Heart left ventricle (tissue), 16 donors: ENCODE measurements around the gene EXD3. TPM values are rescaled to one million over a fixed set of nuclear protein-coding genes. Genes with fewer than 3 reads are reported as not detected.

Experiments
- ATAC-seq, 4 donors: fragments of 200-7000 bp; cut with Tn5 transposase; one replicate each; pipeline ENCODE4 v1.9.1; 2020 to 2022; ENCODE audit warnings: moderate library complexity in 4 of 4, mild to moderate bottlenecking in 3 of 4, moderate number of reproducible peaks in 1 of 4
- DNase-seq, 5 donors: peaks; one replicate each; pipeline ENCODE4 v3.0.0-alpha.2; 2020
- H3K27ac ChIP-seq, 12 donors: fragments of 200-600 bp; sonication (generic) in 4 of 12; one replicate each; pipeline versions ENCODE4 v1.5.0 to v1.8.0; 2016 to 2022; ENCODE audit warnings: mild to moderate bottlenecking in 2 of 12
- H3K27me3 ChIP-seq, 9 donors: fragments of 200-600 bp; sonication (generic) in 2 of 9; one replicate each; pipeline versions ENCODE4 v1.5.1 to v1.8.0; 2016 to 2022; ENCODE audit warnings: mild to moderate bottlenecking in 3 of 9
- H3K36me3 ChIP-seq, 9 donors: fragments of 200-600 bp; sonication (generic) in 2 of 9; one replicate each; pipeline versions ENCODE4 v1.5.0 to v1.8.0; 2018 to 2022; ENCODE audit warnings: mild to moderate bottlenecking in 2 of 9
- H3K4me1 ChIP-seq, 12 donors: fragments of 200-600 bp; sonication (generic) in 4 of 12; one replicate each; pipeline versions ENCODE4 v1.5.0 to v1.8.0; 2016 to 2022; ENCODE audit warnings: mild to moderate bottlenecking in 3 of 12
- H3K4me3 ChIP-seq, 12 donors: fragments of 200-600 bp; sonication (generic) in 4 of 12; one replicate each; pipeline versions ENCODE4 v1.5.0 to v1.8.0; 2017 to 2022; ENCODE audit warnings: mild to moderate bottlenecking in 9 of 12, moderate library complexity in 4 of 12
- H3K9me3 ChIP-seq, 12 donors: fragments of 200-600 bp; sonication (generic) in 4 of 12; one replicate each; pipeline versions ENCODE4 v1.5.0 to v1.8.0; 2016 to 2022; ENCODE audit warnings: mild to moderate bottlenecking in 1 of 12
- CTCF ChIP-seq, 12 donors: fragments of 200-600 bp; sonication (generic) in 4 of 12; IDR thresholded peaks; one replicate each; pipeline versions ENCODE4 v1.5.0 to v1.8.0; 2018 to 2022; ENCODE audit warnings: antibody characterized with exemption in 12 of 12, mild to moderate bottlenecking in 5 of 12
- POLR2A ChIP-seq, 2 donors: fragments of 450-650 bp; IDR thresholded peaks; one replicate each; pipeline ENCODE4 v1.6.1; 2017; ENCODE audit warnings: antibody characterized with exemption in 2 of 2, mild to moderate bottlenecking in 2 of 2, moderate library complexity in 2 of 2
- WGBS, 4 donors: extraction: QIAGEN DNeasy Blood & Tissue Kit in 2 of 4; methylation state at CpG; one replicate each; pipeline versions ENCODE4 v1.1.5 to v1.1.7; 2013 to 2018; 5-methylcytosine and 5-hydroxymethylcytosine counted together
- intact Hi-C, 10 donors: fragments of 100-400 bp; cut with DNase I; formaldehyde crosslinking; loops; one replicate each; pipeline versions ENCODE4 v1.11.1 to v1.14.2; 2022
- polyA plus RNA-seq, 2 donors: library from polyadenylated mRNA; stranded (reverse); fragments of 200-250 nt; gene quantifications; one replicate each; pipeline ENCODE4 v1.2.3, GENCODE V29; 2013
- total RNA-seq, 9 donors: library from RNA; depleted of rRNA in 2 of 9; stranded (reverse); fragments of >200 nt in 2 of 9; fragmentation: NEBNext Ultra II Directional in 3 of 9; extraction: Animal tissue kit (Norgen Biotek cat#: 25700) in 3 of 9; gene quantifications; one replicate each; pipeline versions ENCODE4 v1.1.0 to v1.2.4, GENCODE V29; 2016 to 2023
- donor health status: ischemic (EF 13 %, LVEDD 7.1; RV severe dilation, severe dysfunction).
- donor health status: healthy with polysubstance abuse.
- donor health status: DM: no; HTN: yes; CAD: no.
- donor health status: DM: no; HTN: no; CAD: no.
- donor health status: ischemic (EF 25% LVEDD 6.9; RV normal size, moderate dysfunction).
- donor health status: ischemic (EF 25% LVEDD 5.7; RV mildly dilated, moderate dysfunction).
- donor health status: healthy.
- donor health status: DM: yes; HTN: yes; CAD: no.
- donor health status: ischemic (EF 35%, LVEDD 5.7; RV mildly dilated, moderate dysfunction).
- donor health status: nonischemic (EF 11% LVEDD 7.7; RV severe dilation, severe dysfunction).
- donor health status: DM: yes; HTN: yes; CAD: no.
- donor health status: PGD.
- donor health status: ischemic (EF 29% LVEDD 5.4; RV normal size, mild dysfunction).
- donor health status: nonischemic (EF 23%, LVEDD 6.1; RV moderate dilation, normal function).

EXD3 gene
- total and polyA plus RNA-seq, 11 donors, result 4.1 to 15.2 (median 8.6) TPM

DNA sequence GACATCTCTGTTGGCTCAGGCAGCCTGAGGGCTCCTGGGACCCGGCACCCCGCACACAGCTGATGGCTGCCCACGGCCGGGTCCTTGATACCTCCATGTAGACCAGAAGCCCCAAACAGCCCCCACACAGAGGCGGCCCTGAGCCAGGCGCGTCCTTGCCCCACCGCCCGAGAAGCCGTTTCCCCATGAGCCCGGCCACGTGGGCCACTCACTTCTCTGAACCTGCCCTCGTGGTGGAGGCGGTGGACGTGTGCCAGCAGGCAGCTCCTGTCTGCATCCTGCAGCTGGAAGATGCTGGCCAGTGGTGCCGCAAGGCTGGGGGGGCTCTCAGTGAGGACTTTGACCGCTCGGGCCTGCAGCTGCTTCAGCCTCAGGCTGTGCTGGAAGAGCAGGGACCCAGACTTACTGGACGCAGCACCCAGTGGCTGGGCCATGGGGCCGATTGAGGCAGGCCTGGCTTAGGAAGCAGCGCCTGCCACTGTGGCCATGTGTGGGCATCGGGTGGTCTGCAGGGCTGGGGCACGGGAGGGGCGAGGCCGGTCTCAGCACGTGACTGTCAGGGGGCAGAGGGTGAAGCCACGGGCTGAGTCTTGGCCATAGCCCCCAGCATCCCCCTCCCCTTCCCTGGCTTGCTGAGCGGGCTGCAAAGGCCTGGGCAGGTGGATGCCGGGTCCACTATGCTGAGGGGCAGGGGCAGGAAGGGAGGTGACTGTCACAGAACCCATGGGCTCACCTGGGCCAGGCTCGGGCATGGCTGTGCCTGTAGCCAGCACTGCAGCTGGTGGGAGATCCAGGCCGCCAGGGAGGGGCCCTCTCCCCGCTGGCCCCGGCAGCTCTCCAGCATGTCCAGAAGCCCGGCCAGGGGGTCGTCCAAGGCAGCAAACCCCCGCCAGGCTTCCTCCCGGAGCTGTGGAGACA, 50.0 kb downstream of the EXD3 start:
- no peak for TF ChIP-seq CTCF (IDR thresholded peaks at IDR 0.05)
- TF ChIP-seq POLR2A (IDR thresholded peaks at IDR 0.05), result no peak
- Histone ChIP-seq H3K27me3 (no peaks in the 10 kb centered on the region), H3K36me3 (peaks cover 0 to 20% (median 0%) of the 10 kb centered on the region in 9 donors), H3K4me3 (no peak overlapping the region), H3K27ac (no peak overlapping the region), H3K9me3 (peaks cover 0 to 7% (median 0%) of the 10 kb centered on the region in 12 donors), H3K4me1 (peaks cover 0 to 10% (median 4%) of the 10 kb centered on the region in 12 donors)
- peak in 3 of 5 donors; percentile 18 to 55 (median 23) for DNase-seq
- ATAC-seq, result no peak
- intact Hi-C loops, result no loop called here
- 89 to 96% (median 93%) methylated on average over 5 to 37 of the region's 37 CpGs for WGBS, 4 donors

GRCh38 chr9:137371946-137372651, 50.9 kb downstream of the EXD3 start:
- no peaks in the 10 kb centered on the region for H3K27me3 ChIP-seq
- TF ChIP-seq POLR2A (IDR thresholded peaks at IDR 0.05), result no peak
- no peak for TF ChIP-seq CTCF (IDR thresholded peaks at IDR 0.05)
- H3K4me3 ChIP-seq, result no peak overlapping the region
- ATAC-seq, result no peak
- peak in 2 of 5 donors; percentile 9 to 14 for DNase-seq
- peaks cover 0 to 7% (median 0%) of the 10 kb centered on the region in 12 donors for H3K9me3 ChIP-seq
- peaks cover 0 to 15% (median 5%) of the 10 kb centered on the region in 12 donors for H3K4me1 ChIP-seq
- intact Hi-C loops, result no loop called here
- 94 to 96% (median 95%) methylated on average over 11 to 25 of the region's 25 CpGs for WGBS, 4 donors
- H3K27ac ChIP-seq, result no peak overlapping the region
- peaks cover 0 to 26% (median 0%) of the 10 kb centered on the region in 9 donors for H3K36me3 ChIP-seq

GRCh38 chr9:137371521-137371941, 51.4 kb downstream of the EXD3 start:
- DNase-seq (peak in 2 of 5 donors; percentile 11 to 17), ATAC-seq (no peak)
- Histone ChIP-seq H3K4me3 (no peak overlapping the region), H3K27me3 (no peaks in the 10 kb centered on the region), H3K27ac (no peak overlapping the region), H3K4me1 (peaks cover 0 to 15% (median 5%) of the 10 kb centered on the region in 12 donors), H3K36me3 (peaks cover 0 to 26% (median 0%) of the 10 kb centered on the region in 9 donors), H3K9me3 (peaks cover 0 to 7% (median 0%) of the 10 kb centered on the region in 12 donors)
- 97 to 100% (median 97%) methylated on average over 5 to 16 of the region's 16 CpGs for WGBS, 4 donors
- intact Hi-C loops, result no loop called here
- TF ChIP-seq POLR2A (IDR thresholded peaks at IDR 0.05) (no peak), CTCF (IDR thresholded peaks at IDR 0.05) (no peak)
